ENCODE measurements around the gene MRTFA.
A peak's percentile ranks its signal among the peaks of the same experiment; 100 is the strongest.
"Not testable (repeated sequence)": the region's sequence is repeated elsewhere in the genome, so short reads cannot be mapped to it uniquely, and the experiment has no call there.

The MRTFA gene

GRCh38 chr22:40553014-40553554 lies 83.4 kb downstream of the MRTFA start:
- DNase-seq, result no peak
- TF ChIP-seq POLR2A (IDR thresholded peaks at IDR 0.05; ENCODE audit: low read length), result no peak
- TF ChIP-seq GATA1 (IDR thresholded peaks at IDR 0.05; ENCODE audit: low read depth, low read length), result no peak

GRCh38 chr22:40552070-40552469 lies 84.4 kb downstream of the MRTFA start:
- peak; percentile 88 to 94 for DNase-seq

GRCh38 chr22:40547729-40548143 lies 88.8 kb downstream of the MRTFA start:
- no peak for DNase-seq
- TF ChIP-seq POLR2A (IDR thresholded peaks at IDR 0.05; ENCODE audit: low read length) (no peak), GATA1 (IDR thresholded peaks at IDR 0.05; ENCODE audit: low read depth, low read length) (no peak)

More at GRCh38 chr22:40552070-40552469, 84.4 kb downstream of the MRTFA start:
- no peak for TF ChIP-seq GATA1 (IDR thresholded peaks at IDR 0.05; ENCODE audit: low read depth, low read length)
- no peak for TF ChIP-seq POLR2A (IDR thresholded peaks at IDR 0.05; ENCODE audit: low read length)

GRCh38 chr22:40544758-40545157 lies 91.8 kb downstream of the MRTFA start:
- DNase-seq, result no peak
- TF ChIP-seq GATA1 (IDR thresholded peaks at IDR 0.05; ENCODE audit: low read depth, low read length) (no peak), POLR2A (IDR thresholded peaks at IDR 0.05; ENCODE audit: low read length) (no peak)

GRCh38 chr22:40542821-40543540 lies 93.5 kb downstream of the MRTFA start:
- no peak for DNase-seq
- TF ChIP-seq POLR2A (IDR thresholded peaks at IDR 0.05; ENCODE audit: low read length) (no peak), GATA1 (IDR thresholded peaks at IDR 0.05; ENCODE audit: low read depth, low read length) (no peak)

- DNase-seq, result no peak
- TF ChIP-seq GATA1 (IDR thresholded peaks at IDR 0.05; ENCODE audit: low read depth, low read length) (no peak), POLR2A (IDR thresholded peaks at IDR 0.05; ENCODE audit: low read length) (no peak)
Measured at GRCh38 chr22:40541300-40541699, 95.2 kb downstream of the MRTFA start.

GRCh38 chr22:40540265-40540664 lies 96.3 kb downstream of the MRTFA start:
- TF ChIP-seq POLR2A (IDR thresholded peaks at IDR 0.05; ENCODE audit: low read length), result no peak
- no peak for TF ChIP-seq GATA1 (IDR thresholded peaks at IDR 0.05; ENCODE audit: low read depth, low read length)
- no peak for DNase-seq

GRCh38 chr22:40536149-40536548 lies 100.4 kb downstream of the MRTFA start:
- not testable (repeated sequence) for DNase-seq

- TF ChIP-seq POLR2A (IDR thresholded peaks at IDR 0.05; ENCODE audit: low read length), result no peak
- TF ChIP-seq GATA1 (IDR thresholded peaks at IDR 0.05; ENCODE audit: low read depth, low read length), result no peak
- DNase-seq, result no peak
Measured at GRCh38 chr22:40535642-40536041, 100.9 kb downstream of the MRTFA start.

GRCh38 chr22:40535189-40535512 lies 101.4 kb downstream of the MRTFA start:
- DNase-seq, result no peak
- TF ChIP-seq GATA1 (IDR thresholded peaks at IDR 0.05; ENCODE audit: low read depth, low read length), result no peak
- no peak for TF ChIP-seq POLR2A (IDR thresholded peaks at IDR 0.05; ENCODE audit: low read length)

GRCh38 chr22:40534379-40535188 lies 101.9 kb downstream of the MRTFA start:
- peak; percentile 20 to 36 for DNase-seq
- TF ChIP-seq POLR2A (IDR thresholded peaks at IDR 0.05; ENCODE audit: low read length) (no peak), GATA1 (IDR thresholded peaks at IDR 0.05; ENCODE audit: low read depth, low read length) (no peak)

GRCh38 chr22:40533712-40534378 lies 102.7 kb downstream of the MRTFA start:
- peak; percentile 21 to 34 for DNase-seq
- TF ChIP-seq POLR2A (IDR thresholded peaks at IDR 0.05; ENCODE audit: low read length) (no peak), GATA1 (IDR thresholded peaks at IDR 0.05; ENCODE audit: low read depth, low read length) (no peak)

- no peak for DNase-seq
- TF ChIP-seq POLR2A (IDR thresholded peaks at IDR 0.05; ENCODE audit: low read length) (no peak), GATA1 (IDR thresholded peaks at IDR 0.05; ENCODE audit: low read depth, low read length) (no peak)
Measured at GRCh38 chr22:40531951-40532900, 104.3 kb downstream of the MRTFA start.

- DNase-seq, result not testable (repeated sequence)
Measured at GRCh38 chr22:40530391-40530790, 106.1 kb downstream of the MRTFA start.

Measured in erythroblast (primary cell).